Adrenal gland (tissue), 12 donors: ENCODE results near the gene PLAU. TPM values are rescaled to one million over a fixed set of nuclear protein-coding genes. Genes with fewer than 3 reads are reported as not detected.
A peak's percentile ranks its signal among the peaks of the same experiment; 100 is the strongest.

Experiments used
- DNase-seq, 7 donors: peaks; one replicate each; pipeline ENCODE4 v3.0.0-alpha.2; 2019 to 2020
- H3K27ac ChIP-seq, 5 donors: fragments of 200-600 bp; sonication (generic) in 4 of 5; 1 replicate in 3 of 5; 2 replicates in 2 of 5; pipeline versions ENCODE4 v1.5.1 to v1.8.0; 2016 to 2020; ENCODE audit warnings: mild to moderate bottlenecking in 1 of 5
- H3K27me3 ChIP-seq: fragments of 200-600 bp; 2 replicates; pipeline ENCODE4 v1.8.0; 2021
- H3K36me3 ChIP-seq, 2 donors: fragments of 200-600 bp; replicated peaks in 1 of 2; 1 replicate in 1 of 2; 2 replicates in 1 of 2; pipeline versions ENCODE4 v1.5.1 to v1.8.0; 2018 to 2022
- H3K4me1 ChIP-seq, 2 donors: fragments of 200-600 bp; replicated peaks in 1 of 2; 1 replicate in 1 of 2; 2 replicates in 1 of 2; pipeline versions ENCODE4 v1.5.1 to v1.8.0; 2018 to 2021
- H3K4me3 ChIP-seq, 4 donors: fragments of 200-600 bp; sonication (generic) in 3 of 4; one replicate each; pipeline ENCODE4 v1.5.1; 2016 to 2018
- H3K9me3 ChIP-seq, 3 donors: fragments of 200-600 bp; sonication (generic) in 1 of 3; replicated peaks in 1 of 3; 1 replicate in 2 of 3; 2 replicates in 1 of 3; pipeline versions ENCODE4 v1.5.1 to v1.8.0; 2016 to 2021
- POLR2A ChIP-seq, 2 donors: fragments of 450-650 bp; IDR thresholded peaks; one replicate each; pipeline ENCODE4 v1.6.1; 2017; ENCODE audit warnings: antibody characterized with exemption in 2 of 2, mild to moderate bottlenecking in 2 of 2, moderate library complexity in 1 of 2
- WGBS, 4 donors: extraction: QIAGEN DNeasy Blood & Tissue Kit in 2 of 4; methylation state at CpG; one replicate each; pipeline versions ENCODE4 v1.1.5 to v1.1.7; 2013 to 2017; 5-methylcytosine and 5-hydroxymethylcytosine counted together
- intact Hi-C, 2 donors: fragments of 100-400 bp; cut with DNase I; formaldehyde crosslinking; loops; one replicate each; pipeline versions ENCODE4 v1.14.1 to v1.15.0; 2022 to 2023
- polyA plus RNA-seq, 3 donors: library from polyadenylated mRNA; stranded (reverse); fragments of 200-250 nt in 2 of 3; fragments of 350-450 nt in 1 of 3; fragmentation: Illumina TruSeq in 1 of 3; extraction: RNeasy Lipid Tissue Mini Kit (QIAGEN cat#74804) in 1 of 3; gene quantifications; one replicate each; pipeline ENCODE4 v1.2.3, GENCODE V29; 2013 to 2014
- total RNA-seq, 9 donors: library from RNA; depleted of rRNA in 4 of 9; stranded (reverse); fragments of >200 nt in 4 of 9; fragments of 120-200 nt in 1 of 9; fragmentation: NEBNext Ultra II Directional in 1 of 9; extraction: Animal tissue kit (Norgen Biotek cat#: 25700) in 1 of 9; gene quantifications; one replicate each; pipeline versions ENCODE4 v1.1.0 to v1.2.4, GENCODE V29; 2013 to 2023
- TF ChIP-seq, protein P1 (sequence below), 6 experiments: fragments of 450-650 bp in 4 of 6; fragments of 200-600 bp in 2 of 6; sonication (generic) in 1 of 6; IDR thresholded peaks; 1 replicate in 5 of 6; 2 replicates in 1 of 6; pipeline versions ENCODE4 v1.5.1 to v1.8.0; 2016 to 2021; ENCODE audit warnings: antibody characterized with exemption in 6 of 6, mild to moderate bottlenecking in 2 of 6, moderate library complexity in 1 of 6
- donor health status: healthy with polysubstance abuse.
- donor health status: Bipolar disorder and iron deficiency.
- donor health status: DM: yes; HTN: yes; CAD: no.
- donor health status: DM: no; HTN: no; CAD: no.
- donor health status: DM: no; HTN: no; CAD: no.
- donor health status: DM: yes; HTN: yes; CAD: no.

Gene PLAU
- total and polyA plus RNA-seq, 12 donors: 0.94 to 19.4 (median 6.9) TPM

GRCh38 chr10:73864229-73864628 is 46.7 kb upstream of the PLAU start:
- H3K4me3 ChIP-seq: no peak overlapping the region
- no peaks in the 10 kb centered on the region for H3K9me3 ChIP-seq
- WGBS, 4 donors: 96 to 99% (median 96%) methylated on average over 4 of the region's 4 CpGs
- intact Hi-C loops: no loop called here
- H3K4me1 ChIP-seq: peaks cover 0 to 17% of the 10 kb centered on the region in 2 donors
- H3K27ac ChIP-seq: no peak overlapping the region
- TF ChIP-seq, protein P1, sequence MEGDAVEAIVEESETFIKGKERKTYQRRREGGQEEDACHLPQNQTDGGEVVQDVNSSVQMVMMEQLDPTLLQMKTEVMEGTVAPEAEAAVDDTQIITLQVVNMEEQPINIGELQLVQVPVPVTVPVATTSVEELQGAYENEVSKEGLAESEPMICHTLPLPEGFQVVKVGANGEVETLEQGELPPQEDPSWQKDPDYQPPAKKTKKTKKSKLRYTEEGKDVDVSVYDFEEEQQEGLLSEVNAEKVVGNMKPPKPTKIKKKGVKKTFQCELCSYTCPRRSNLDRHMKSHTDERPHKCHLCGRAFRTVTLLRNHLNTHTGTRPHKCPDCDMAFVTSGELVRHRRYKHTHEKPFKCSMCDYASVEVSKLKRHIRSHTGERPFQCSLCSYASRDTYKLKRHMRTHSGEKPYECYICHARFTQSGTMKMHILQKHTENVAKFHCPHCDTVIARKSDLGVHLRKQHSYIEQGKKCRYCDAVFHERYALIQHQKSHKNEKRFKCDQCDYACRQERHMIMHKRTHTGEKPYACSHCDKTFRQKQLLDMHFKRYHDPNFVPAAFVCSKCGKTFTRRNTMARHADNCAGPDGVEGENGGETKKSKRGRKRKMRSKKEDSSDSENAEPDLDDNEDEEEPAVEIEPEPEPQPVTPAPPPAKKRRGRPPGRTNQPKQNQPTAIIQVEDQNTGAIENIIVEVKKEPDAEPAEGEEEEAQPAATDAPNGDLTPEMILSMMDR (IDR thresholded peaks at IDR 0.05): no peak
- no peak for TF ChIP-seq POLR2A (IDR thresholded peaks at IDR 0.05)
- H3K36me3 ChIP-seq: peaks cover 0 to 18% of the 10 kb centered on the region in 2 donors
- DNase-seq: no peak
- H3K27me3 ChIP-seq: no peaks in the 10 kb centered on the region

DNA sequence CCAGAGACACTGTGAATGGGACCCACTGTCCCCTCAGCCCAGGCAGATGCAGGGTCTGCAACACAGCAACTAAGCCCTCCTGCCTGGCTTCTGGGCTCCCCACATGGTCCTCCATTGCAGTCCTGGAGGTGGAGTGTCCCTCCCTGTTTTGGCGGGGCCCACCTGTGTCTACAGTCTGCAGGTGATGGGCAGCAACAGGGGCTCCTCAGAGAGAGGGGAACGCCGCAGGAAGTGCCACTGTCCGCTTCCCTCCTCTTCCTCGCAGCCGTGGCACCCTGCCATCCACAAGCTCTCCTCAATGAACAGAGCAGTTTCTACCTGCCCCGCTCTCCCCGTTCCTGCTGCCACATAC is 45.8 kb upstream of the PLAU start:
- intact Hi-C loops: no loop called here
- peaks cover 0 to 17% of the 10 kb centered on the region in 2 donors for H3K4me1 ChIP-seq
- H3K36me3 ChIP-seq: peaks cover 0 to 10% of the 10 kb centered on the region in 2 donors
- 73 to 84% (median 80%) methylated on average over 7 to 8 of the region's 8 CpGs for WGBS, 4 donors
- H3K9me3 ChIP-seq: no peaks in the 10 kb centered on the region
- DNase-seq: no peak
- TF ChIP-seq, protein P1 (IDR thresholded peaks at IDR 0.05): no peak
- no peak for TF ChIP-seq POLR2A (IDR thresholded peaks at IDR 0.05)
- H3K27ac ChIP-seq: peak overlapping the region in 1 of 5 donors; percentile 62
- H3K4me3 ChIP-seq: no peak overlapping the region
- H3K27me3 ChIP-seq: no peaks in the 10 kb centered on the region

DNA sequence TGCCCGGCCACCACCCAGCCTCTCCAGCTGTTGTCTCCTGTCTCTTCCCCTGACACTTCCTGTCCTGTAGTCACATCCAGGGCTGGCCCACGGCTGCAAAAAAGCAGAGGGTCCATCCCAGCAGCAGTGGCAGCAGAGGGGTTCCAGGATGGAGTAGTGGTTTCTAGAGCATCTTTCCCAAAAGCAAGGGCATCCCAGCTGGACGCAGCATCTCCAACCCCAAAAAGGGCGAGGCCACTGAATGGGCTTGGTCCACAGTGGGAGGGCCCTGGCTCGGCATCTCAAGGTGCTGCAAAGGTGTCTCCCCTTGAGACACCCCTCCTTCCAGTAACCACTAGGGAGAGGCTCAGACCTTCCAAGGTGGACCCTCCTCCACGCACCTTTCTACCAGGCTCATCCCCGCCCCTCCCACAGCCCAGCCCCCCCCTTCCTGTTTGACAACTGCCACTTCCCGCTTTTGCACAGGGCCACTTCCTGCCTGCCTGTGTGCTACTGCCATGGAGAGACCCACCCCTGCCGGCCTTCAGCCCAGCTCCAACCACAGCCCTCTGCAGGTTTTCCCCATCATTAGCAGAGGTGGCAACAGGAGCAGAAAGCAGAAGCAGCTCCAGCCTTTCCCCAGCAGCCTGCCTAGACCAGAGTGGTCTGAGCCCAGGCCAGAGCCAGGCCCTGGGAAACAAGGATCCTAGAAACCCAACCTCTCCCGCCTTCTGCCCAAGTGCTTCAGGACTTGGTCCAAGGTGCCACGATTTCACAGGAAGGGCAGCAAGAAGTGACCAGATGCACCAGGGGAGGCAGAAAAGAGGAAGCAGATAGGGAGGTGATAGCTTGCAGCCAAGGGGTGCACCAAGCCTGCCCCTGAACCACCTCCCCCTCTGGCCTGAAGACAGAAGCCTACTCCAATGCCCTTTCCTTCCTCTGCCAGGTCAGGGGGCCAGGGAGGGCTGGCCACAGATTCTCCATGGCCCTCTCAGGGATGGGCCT is 45.2 kb upstream of the PLAU start:
- peak overlapping the region in 2 of 5 donors; percentile 62 for H3K27ac ChIP-seq
- TF ChIP-seq, protein P1 (IDR thresholded peaks at IDR 0.05): no peak
- TF ChIP-seq POLR2A (IDR thresholded peaks at IDR 0.05): no peak
- H3K4me1 ChIP-seq: peaks cover 0 to 17% of the 10 kb centered on the region in 2 donors
- no peak overlapping the region for H3K4me3 ChIP-seq
- intact Hi-C loops: no loop called here
- H3K36me3 ChIP-seq: peaks cover 0 to 3% of the 10 kb centered on the region in 2 donors
- H3K9me3 ChIP-seq: no peaks in the 10 kb centered on the region
- H3K27me3 ChIP-seq: no peaks in the 10 kb centered on the region
- WGBS, 4 donors: 58 to 67% (median 64%) methylated on average over 6 to 11 of the region's 11 CpGs
- peak in 4 of 7 donors; percentile 31 to 43 (median 40) for DNase-seq

GRCh38 chr10:73866621-73867020 is 44.3 kb upstream of the PLAU start:
- 87 to 94% (median 90%) methylated on average over 7 of the region's 7 CpGs for WGBS, 4 donors
- no peak for TF ChIP-seq POLR2A (IDR thresholded peaks at IDR 0.05)
- TF ChIP-seq, protein P1 (IDR thresholded peaks at IDR 0.05): no peak
- Histone ChIP-seq H3K27ac (peak overlapping the region in 2 of 5 donors; percentile 38 to 62), H3K36me3 (no peaks in the 10 kb centered on the region), H3K4me3 (no peak overlapping the region), H3K4me1 (peaks cover 0 to 17% of the 10 kb centered on the region in 2 donors), H3K9me3 (no peaks in the 10 kb centered on the region), H3K27me3 (no peaks in the 10 kb centered on the region)
- intact Hi-C loops: no loop called here
- no peak for DNase-seq
